HEK293 (cell line): ENCODE data around the gene PAK6.
A peak's percentile ranks its signal among the peaks of the same experiment; 100 is the strongest.

Experiments used
- CTCF ChIA-PET: fragments of 350-600 bp; formaldehyde crosslinking; extraction: SDS; loops from one replicate; lab custom pipeline; 2021; ENCODE audit warnings: antibody characterized with exemption; lab: Yijun Ruan, JAX
- POLR2A ChIA-PET: fragments of 300-600 bp; formaldehyde crosslinking; extraction: SDS; loops from one replicate; lab custom pipeline; 2020; ENCODE audit warnings: antibody characterized with exemption, inconsistent platforms; lab: Yijun Ruan, JAX
- H3K27ac ChIP-seq: fragments of 200-500 bp; sonication (Bioruptor generic); 2 replicates; pipeline ENCODE4 v1.5.1; 2014; ENCODE audit warnings: low read depth, low read length, control low read depth, inconsistent platforms; ENCODE audit errors: extremely low read depth
- H3K36me3 ChIP-seq, 2 experiments: fragments of 200-500 bp in 1 of 2; sonication (Bioruptor generic) in 1 of 2; 1 replicate in 1 of 2; 2 replicates in 1 of 2; pipeline ENCODE4 v1.5.1; 2014 to 2017; ENCODE audit warnings: inconsistent platforms in 2 of 2, low read length in 2 of 2; ENCODE audit not compliant: control insufficient read depth in 2 of 2, insufficient read depth in 1 of 2
- H3K4me1 ChIP-seq: fragments of 200-500 bp; sonication (Bioruptor generic); 2 replicates; pipeline ENCODE4 v1.5.1; 2014; ENCODE audit warnings: mild to moderate bottlenecking, low read length, inconsistent platforms; ENCODE audit not compliant: control insufficient read depth, insufficient read depth
- H3K4me3 ChIP-seq: 2 replicates; pipeline ENCODE4 v1.5.1; 2011; ENCODE audit warnings: low read depth, mild to moderate bottlenecking, control low read depth, low read length, moderate library complexity
- H3K9me3 ChIP-seq: fragments of 200-500 bp; sonication (Bioruptor generic); 2 replicates; pipeline ENCODE4 v1.5.1; 2014; ENCODE audit warnings: low read depth, low read length, inconsistent platforms; ENCODE audit not compliant: control insufficient read depth, insufficient read depth
- BCL6B ChIP-seq: fragments of 450-650 bp; formaldehyde crosslinking; IDR thresholded peaks from 2 replicates; pipeline ENCODE4 v1.5.1; 2017; ENCODE audit warnings: missing biosample characterization, missing genetic modification characterization
- SP7 ChIP-seq: fragments of 450-650 bp; formaldehyde crosslinking; IDR thresholded peaks from 2 replicates; pipeline ENCODE4 v1.5.1; 2016; ENCODE audit warnings: missing biosample characterization, missing genetic modification characterization
- TSHZ1 ChIP-seq: fragments of 450-650 bp; formaldehyde crosslinking; IDR thresholded peaks from 2 replicates; pipeline ENCODE4 v1.5.1; 2016; ENCODE audit warnings: missing biosample characterization, missing genetic modification characterization, borderline replicate concordance
- WT1 ChIP-seq: fragments of 450-650 bp; formaldehyde crosslinking; IDR thresholded peaks from 2 replicates; pipeline ENCODE4 v1.5.1; 2016; ENCODE audit warnings: missing biosample characterization, missing genetic modification characterization
- ZFP37 ChIP-seq: fragments of 450-650 bp; formaldehyde crosslinking; IDR thresholded peaks from 2 replicates; pipeline ENCODE4 v1.5.1; 2016; ENCODE audit warnings: missing biosample characterization, missing genetic modification characterization
- ZNF121 ChIP-seq: fragments of 450-650 bp; formaldehyde crosslinking; IDR thresholded peaks from 2 replicates; pipeline ENCODE4 v1.5.1; 2016; ENCODE audit warnings: missing biosample characterization, missing genetic modification characterization
- ZNF157 ChIP-seq: fragments of 450-650 bp; formaldehyde crosslinking; IDR thresholded peaks from 2 replicates; pipeline ENCODE4 v1.5.1; 2016; ENCODE audit warnings: missing biosample characterization, missing genetic modification characterization
- ZNF169 ChIP-seq: fragments of 450-650 bp; formaldehyde crosslinking; IDR thresholded peaks from 2 replicates; pipeline ENCODE4 v1.5.1; 2016; ENCODE audit warnings: missing biosample characterization, missing genetic modification characterization
- ZNF2 ChIP-seq: fragments of 450-650 bp; formaldehyde crosslinking; IDR thresholded peaks from 2 replicates; pipeline ENCODE4 v1.5.1; 2016; ENCODE audit warnings: missing biosample characterization, missing genetic modification characterization
- ZNF221 ChIP-seq: fragments of 450-650 bp; formaldehyde crosslinking; IDR thresholded peaks from 2 replicates; pipeline ENCODE4 v1.5.1; 2017; ENCODE audit warnings: missing biosample characterization, missing genetic modification characterization, borderline replicate concordance
- ZNF26 ChIP-seq: fragments of 450-650 bp; formaldehyde crosslinking; IDR thresholded peaks from 2 replicates; pipeline ENCODE4 v1.5.1; 2016; ENCODE audit warnings: missing biosample characterization, missing genetic modification characterization
- ZNF366 ChIP-seq: fragments of 450-650 bp; formaldehyde crosslinking; conservative IDR thresholded peaks from 2 replicates; pipeline ENCODE4 v1.5.1; 2016; ENCODE audit warnings: missing biosample characterization, missing genetic modification characterization
- ZNF391 ChIP-seq: fragments of 450-650 bp; formaldehyde crosslinking; IDR thresholded peaks from 2 replicates; pipeline ENCODE4 v1.5.1; 2016; ENCODE audit warnings: low read depth, missing biosample characterization, missing genetic modification characterization, borderline replicate concordance
- ZNF394 ChIP-seq: fragments of 450-650 bp; formaldehyde crosslinking; IDR thresholded peaks from 2 replicates; pipeline ENCODE4 v1.5.1; 2016; ENCODE audit warnings: missing biosample characterization, missing genetic modification characterization, mild to moderate bottlenecking, moderate library complexity, borderline replicate concordance
- ZNF571 ChIP-seq: fragments of 450-650 bp; formaldehyde crosslinking; IDR thresholded peaks from 2 replicates; pipeline ENCODE4 v1.5.0; 2017; ENCODE audit warnings: missing biosample characterization, missing genetic modification characterization
- ZNF645 ChIP-seq: fragments of 450-650 bp; formaldehyde crosslinking; IDR thresholded peaks from 2 replicates; pipeline ENCODE4; 2016; ENCODE audit warnings: missing biosample characterization, missing genetic modification characterization
- ZNF654 ChIP-seq: fragments of 450-650 bp; formaldehyde crosslinking; IDR thresholded peaks from 2 replicates; pipeline ENCODE4 v1.5.1; 2016; ENCODE audit warnings: low read depth, missing biosample characterization, missing genetic modification characterization
- ZNF660 ChIP-seq: fragments of 450-650 bp; IDR thresholded peaks from 2 replicates; pipeline ENCODE4 v1.5.1; 2018; ENCODE audit warnings: missing biosample characterization, mild to moderate bottlenecking, missing genetic modification characterization
- ZNF76 ChIP-seq: fragments of 450-650 bp; formaldehyde crosslinking; IDR thresholded peaks from 2 replicates; pipeline ENCODE4; 2016; ENCODE audit warnings: low read depth, missing biosample characterization, missing genetic modification characterization, borderline replicate concordance
- TF ChIP-seq, protein P1 (sequence below): fragments of 450-650 bp; formaldehyde crosslinking; IDR thresholded peaks from 2 replicates; pipeline ENCODE4 v1.5.1; 2016; ENCODE audit warnings: missing biosample characterization, missing genetic modification characterization
- TF ChIP-seq, protein P2 (sequence below): fragments of 450-650 bp; formaldehyde crosslinking; IDR thresholded peaks from 2 replicates; pipeline ENCODE4 v1.5.1; 2016; ENCODE audit warnings: missing biosample characterization, missing genetic modification characterization

The PAK6 gene

DNA sequence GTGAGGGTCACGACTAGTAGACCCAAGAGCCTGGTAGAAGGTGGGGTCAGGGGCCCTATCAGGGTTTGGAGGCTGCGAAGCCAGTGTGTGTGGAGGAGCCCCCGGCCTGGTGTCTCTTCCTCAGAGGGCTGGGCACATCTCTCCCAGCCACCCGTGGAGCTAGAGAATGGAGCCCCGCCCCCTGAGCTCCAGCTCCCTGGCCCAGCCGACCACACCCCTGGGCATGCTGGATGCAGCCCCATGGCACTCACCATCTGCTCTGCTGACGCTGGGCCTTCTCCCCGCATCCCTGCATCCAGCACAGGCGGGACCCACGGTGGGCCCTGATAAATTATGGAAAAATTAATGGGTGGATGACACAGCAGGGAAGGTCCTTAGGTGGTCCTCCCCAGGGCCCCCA, 26.5 kb downstream of the PAK6 start (continued):
- TF ChIP-seq, protein P1, sequence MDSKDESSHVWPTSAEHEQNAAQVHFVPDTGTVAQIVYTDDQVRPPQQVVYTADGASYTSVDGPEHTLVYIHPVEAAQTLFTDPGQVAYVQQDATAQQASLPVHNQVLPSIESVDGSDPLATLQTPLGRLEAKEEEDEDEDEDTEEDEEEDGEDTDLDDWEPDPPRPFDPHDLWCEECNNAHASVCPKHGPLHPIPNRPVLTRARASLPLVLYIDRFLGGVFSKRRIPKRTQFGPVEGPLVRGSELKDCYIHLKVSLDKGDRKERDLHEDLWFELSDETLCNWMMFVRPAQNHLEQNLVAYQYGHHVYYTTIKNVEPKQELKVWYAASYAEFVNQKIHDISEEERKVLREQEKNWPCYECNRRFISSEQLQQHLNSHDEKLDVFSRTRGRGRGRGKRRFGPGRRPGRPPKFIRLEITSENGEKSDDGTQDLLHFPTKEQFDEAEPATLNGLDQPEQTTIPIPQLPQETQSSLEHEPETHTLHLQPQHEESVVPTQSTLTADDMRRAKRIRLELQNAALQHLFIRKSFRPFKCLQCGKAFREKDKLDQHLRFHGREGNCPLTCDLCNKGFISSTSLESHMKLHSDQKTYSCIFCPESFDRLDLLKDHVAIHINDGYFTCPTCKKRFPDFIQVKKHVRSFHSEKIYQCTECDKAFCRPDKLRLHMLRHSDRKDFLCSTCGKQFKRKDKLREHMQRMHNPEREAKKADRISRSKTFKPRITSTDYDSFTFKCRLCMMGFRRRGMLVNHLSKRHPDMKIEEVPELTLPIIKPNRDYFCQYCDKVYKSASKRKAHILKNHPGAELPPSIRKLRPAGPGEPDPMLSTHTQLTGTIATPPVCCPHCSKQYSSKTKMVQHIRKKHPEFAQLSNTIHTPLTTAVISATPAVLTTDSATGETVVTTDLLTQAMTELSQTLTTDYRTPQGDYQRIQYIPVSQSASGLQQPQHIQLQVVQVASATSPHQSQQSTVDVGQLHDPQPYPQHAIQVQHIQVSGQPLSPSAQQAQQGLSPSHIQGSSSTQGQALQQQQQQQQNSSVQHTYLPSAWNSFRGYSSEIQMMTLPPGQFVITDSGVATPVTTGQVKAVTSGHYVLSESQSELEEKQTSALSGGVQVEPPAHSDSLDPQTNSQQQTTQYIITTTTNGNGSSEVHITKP (tag by site-specific recombination), result peak; percentile 85
- TF ChIP-seq BCL6B (tag by site-specific recombination) (no peak), ZNF654 (no peak), ZNF169 (tag by site-specific recombination) (no peak)

DNA sequence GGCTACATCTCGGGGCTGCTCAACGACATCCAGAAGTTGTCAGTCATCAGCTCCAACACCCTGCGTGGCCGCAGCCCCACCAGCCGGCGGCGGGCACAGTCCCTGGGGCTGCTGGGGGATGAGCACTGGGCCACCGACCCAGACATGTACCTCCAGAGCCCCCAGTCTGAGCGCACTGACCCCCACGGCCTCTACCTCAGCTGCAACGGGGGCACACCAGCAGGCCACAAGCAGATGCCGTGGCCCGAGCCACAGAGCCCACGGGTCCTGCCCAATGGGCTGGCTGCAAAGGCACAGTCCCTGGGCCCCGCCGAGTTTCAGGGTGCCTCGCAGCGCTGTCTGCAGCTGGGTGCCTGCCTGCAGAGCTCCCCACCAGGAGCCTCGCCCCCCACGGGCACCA, 27.0 kb downstream of the PAK6 start:
- no peak overlapping the region for H3K4me3 ChIP-seq
- no peak for TF ChIP-seq ZNF571
- no peak for TF ChIP-seq ZFP37 (tag by site-specific recombination)
- no peak for TF ChIP-seq SP7 (tag by site-specific recombination)
- TF ChIP-seq ZNF121, result no peak
- no peak for TF ChIP-seq ZNF157 (tag by site-specific recombination)
- TF ChIP-seq, protein P2, sequence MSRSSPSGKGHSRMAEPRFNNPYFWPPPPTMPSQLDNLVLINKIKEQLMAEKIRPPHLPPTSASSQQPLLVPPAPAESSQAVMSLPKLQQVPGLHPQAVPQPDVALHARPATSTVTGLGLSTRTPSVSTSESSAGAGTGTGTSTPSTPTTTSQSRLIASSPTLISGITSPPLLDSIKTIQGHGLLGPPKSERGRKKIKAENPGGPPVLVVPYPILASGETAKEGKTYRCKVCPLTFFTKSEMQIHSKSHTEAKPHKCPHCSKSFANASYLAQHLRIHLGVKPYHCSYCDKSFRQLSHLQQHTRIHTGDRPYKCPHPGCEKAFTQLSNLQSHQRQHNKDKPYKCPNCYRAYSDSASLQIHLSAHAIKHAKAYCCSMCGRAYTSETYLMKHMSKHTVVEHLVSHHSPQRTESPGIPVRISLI (tag by site-specific recombination), result no peak
- no peaks in the 10 kb centered on the region for H3K36me3 ChIP-seq
- POLR2A ChIA-PET, result no interaction called here
- peaks cover 22% of the 10 kb centered on the region for H3K4me1 ChIP-seq
- CTCF ChIA-PET, result interaction anchor here (1.0 to 4.9 kb wide), 3 partner anchors 8 to 48 kb away, joined by 4 to 66 read pairs (median 4); no protein-coding TSS in a partner anchor
- H3K9me3 ChIP-seq, result no peaks in the 10 kb centered on the region
- no peak overlapping the region; the same call in 1 of the 2 replicates for H3K27ac ChIP-seq

DNA sequence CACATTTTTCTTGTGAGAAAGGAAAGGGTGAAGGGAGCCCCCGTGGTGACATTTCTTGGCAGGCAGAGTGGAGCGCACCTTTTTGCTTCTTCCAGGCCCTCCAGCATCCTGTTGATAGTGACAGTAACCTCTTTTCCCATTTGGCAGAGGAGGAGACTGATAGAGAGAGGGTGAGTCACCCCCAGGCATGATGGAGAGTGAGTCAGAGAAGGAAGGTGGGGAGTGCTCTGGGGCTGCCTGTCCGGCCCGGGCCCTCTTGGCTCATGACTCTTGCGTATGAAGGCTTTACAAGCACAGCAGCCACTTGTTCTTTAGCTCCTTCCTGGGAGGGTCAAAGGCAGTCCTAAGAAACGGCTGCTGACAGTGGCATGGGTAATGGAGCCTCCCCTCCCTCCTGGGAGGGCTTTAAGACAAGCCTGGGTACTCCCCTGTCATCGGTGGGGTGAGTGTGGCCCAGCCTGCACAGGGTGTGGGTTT, 28.0 kb downstream of the PAK6 start:
- Histone ChIP-seq H3K4me1 (peaks cover 22% of the 10 kb centered on the region), H3K9me3 (no peaks in the 10 kb centered on the region), H3K36me3 (no peaks in the 10 kb centered on the region), H3K27ac (no peak overlapping the region; the same call in 1 of the 2 replicates), H3K4me3 (no peak overlapping the region)
- ChIA-PET POLR2A (no interaction called here), CTCF (interaction anchor here (0.7 to 10.0 kb wide), 4 partner anchors 10 to 72 kb away, joined by 3 to 210 read pairs (median 6); no protein-coding TSS in a partner anchor)
- peak; percentile 88 for TF ChIP-seq ZNF366 (tag by site-specific recombination)
- no peak for TF ChIP-seq ZNF645 (tag by site-specific recombination)
- no peak for TF ChIP-seq ZNF221 (tag by site-specific recombination)
- no peak for TF ChIP-seq ZNF26
- no peak for TF ChIP-seq ZNF394 (tag by site-specific recombination)
- peak; percentile 89; the same call in 1 of the 2 replicates for TF ChIP-seq ZNF660 (tag by site-specific recombination)
- TF ChIP-seq TSHZ1 (tag by site-specific recombination), result no peak
- no peak for TF ChIP-seq ZNF2 (tag by site-specific recombination)
- TF ChIP-seq ZNF76, result peak; percentile 33; the same call in 1 of the 2 replicates
- no peak for TF ChIP-seq ZNF391
- peak; percentile 60 for TF ChIP-seq WT1 (tag by site-specific recombination)
